Mesenteric fat pad (tissue), 1 donor: Measurements from ENCODE around the gene PCDHA10. TPM values are rescaled to one million over a fixed set of nuclear protein-coding genes. Genes with fewer than 3 reads are reported as not detected.
"Not testable (repeated sequence)": the region's sequence is repeated elsewhere in the genome, so short reads cannot be mapped to it uniquely, and the experiment has no call there.

ENCODE experiments used
- DNase-seq: peaks from one replicate; pipeline ENCODE4 v3.0.0-alpha.2; 2020; ENCODE audit warnings: low spot score
- total RNA-seq: library from RNA; stranded (reverse); fragmentation: NEBNext Ultra II Directional; extraction: Animal tissue kit (Norgen Biotek cat#: 25700); gene quantifications from one replicate; pipeline ENCODE4 v1.2.1, GENCODE V29; 2021
- donor health status: DM: yes; HTN: yes; CAD: no.

PCDHA10 gene
- total RNA-seq, 1 donor from 2014 or later, result 1.8 TPM

- DNase-seq, result peak; percentile 72
Measured at GRCh38 chr5:140840978-140841962, 14.4 kb upstream of the PCDHA10 start, which contains the start of gene PCDHA8. Gene PCDHA8, plus strand, starts transcription at chr5:140841187. Its CDS starts 135 bp downstream, at chr5:140841322.

- peak; percentile 74 for DNase-seq
Measured at GRCh38 chr5:140842798-140843733, 12.6 kb upstream of the PCDHA10 start.

- not testable (repeated sequence) for DNase-seq
Measured at GRCh38 chr5:140848139-140849102, 7.3 kb upstream of the PCDHA10 start, which contains the start of gene PCDHA9. Gene PCDHA9, plus strand, starts transcription at chr5:140848382. Its CDS starts 114 bp downstream, at chr5:140848496.

- peak; percentile 82 for DNase-seq
Measured at GRCh38 chr5:140849831-140850634, 5.7 kb upstream of the PCDHA10 start.

GRCh38 chr5:140857177-140857986 is 1.7 kb downstream of the PCDHA10 start:
- no peak for DNase-seq

GRCh38 chr5:140857987-140858240 is 2.2 kb downstream of the PCDHA10 start:
- no peak for DNase-seq

- no peak for DNase-seq
Measured at GRCh38 chr5:140862441-140863295, 7.0 kb downstream of the PCDHA10 start.

GRCh38 chr5:140868721-140869554 is 13.2 kb downstream of the PCDHA10 start, which contains the start of gene PCDHA11:
Gene PCDHA11, plus strand, starts transcription at chr5:140868957. Its CDS starts 147 bp downstream, at chr5:140869104.
- no peak for DNase-seq

- DNase-seq, result no peak
Measured at GRCh38 chr5:140869555-140869886, 13.8 kb downstream of the PCDHA10 start.

- no peak for DNase-seq
Measured at GRCh38 chr5:140870221-140871201, 14.8 kb downstream of the PCDHA10 start.

- no peak for DNase-seq
Measured at GRCh38 chr5:140875085-140876065, 19.7 kb downstream of the PCDHA10 start, which contains the start of gene PCDHA12. Gene PCDHA12, plus strand, starts transcription at chr5:140875308. Its CDS starts 165 bp downstream, at chr5:140875473.

- not testable (repeated sequence) for DNase-seq
Measured at GRCh38 chr5:140876541-140877261, 21.0 kb downstream of the PCDHA10 start.

- DNase-seq, result no peak
Measured at GRCh38 chr5:140877262-140877581, 21.5 kb downstream of the PCDHA10 start.
